ENCODE data around the gene DCXR.

GRCh38 chr17:82033359-82034085, 4.0 kb downstream of the DCXR start:
- no peak for TF ChIP-seq CTCF (IDR thresholded peaks at IDR 0.05; ENCODE audit: borderline replicate concordance, extremely low read depth, low read length, poor library complexity, severe bottlenecking)
- TF ChIP-seq EZH2 (IDR thresholded peaks at IDR 0.05; ENCODE audit: borderline replicate concordance, low read depth, low read length, severe bottlenecking) = no peak
